ENCODE measurements around the gene MEST. TPM values are rescaled to one million over a fixed set of nuclear protein-coding genes. Genes with fewer than 3 reads are reported as not detected.
"Not testable (repeated sequence)": the region's sequence is repeated elsewhere in the genome, so short reads cannot be mapped to it uniquely, and the experiment has no call there.

The MEST gene
- total RNA-seq, 1 donor from 2014 or later, result 357 TPM

GRCh38 chr7:130523519-130524125 lies 31.7 kb downstream of the MEST start:
- not testable (repeated sequence) for DNase-seq

DNA sequence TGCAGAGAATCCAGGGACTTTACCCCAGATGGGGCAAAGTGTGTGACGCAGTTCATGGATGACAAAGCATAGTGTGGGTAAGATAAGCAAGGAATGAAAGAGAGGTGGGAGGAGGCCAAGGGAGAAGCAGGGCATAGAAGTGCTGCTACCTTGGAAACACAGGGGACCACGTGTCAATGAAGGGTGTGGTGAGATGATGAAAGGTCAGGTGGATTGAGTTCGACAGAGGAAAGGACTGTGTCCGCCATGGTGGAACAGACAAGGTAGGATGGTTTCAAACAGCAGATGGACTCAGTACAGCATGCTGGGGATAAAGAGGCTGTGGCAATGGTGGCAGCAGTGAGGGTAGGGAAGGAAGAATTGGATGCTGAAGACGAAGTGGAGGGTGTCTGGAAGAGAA lies 32.7 kb downstream of the MEST start:
- DNase-seq, result no peak

DNA sequence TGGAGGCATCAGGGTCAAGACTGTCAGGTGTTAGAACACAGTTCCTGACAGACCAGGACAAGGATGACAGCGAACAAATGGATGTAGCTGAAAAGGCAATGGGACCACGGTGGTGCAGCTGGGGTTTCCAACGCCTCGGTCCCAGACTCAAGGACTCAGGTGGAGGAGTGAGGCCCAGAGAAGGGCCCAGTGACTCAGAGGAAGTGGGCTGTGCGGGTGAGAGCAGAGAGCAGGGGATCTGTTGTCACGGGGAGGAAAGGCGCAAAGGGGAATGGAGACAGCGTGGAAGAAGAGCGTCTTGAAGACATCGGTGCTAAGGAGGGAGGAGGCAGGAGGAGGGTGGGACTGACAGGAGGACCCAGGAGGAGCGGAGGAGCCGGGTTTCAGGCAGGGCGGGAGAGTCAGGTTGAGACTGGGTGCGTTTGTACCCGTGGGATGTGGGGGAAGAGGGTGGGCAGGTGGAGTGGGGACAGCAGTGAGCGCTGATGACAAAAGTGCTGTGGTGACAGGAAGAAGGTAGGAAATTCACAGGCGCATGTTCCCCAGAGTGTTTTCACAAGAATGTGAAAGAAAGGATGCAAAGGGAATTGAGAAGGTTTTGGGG lies 36.0 kb downstream of the MEST start:
- not testable (repeated sequence) for DNase-seq

- DNase-seq, result no peak
These were observed 37.5 kb downstream of the MEST start for GRCh38 chr7:130529417-130529816.

GRCh38 chr7:130537894-130538293 lies 46.0 kb downstream of the MEST start:
- DNase-seq, result not testable (repeated sequence)

- DNase-seq, result not testable (repeated sequence)
These were observed 49.4 kb downstream of the MEST start for GRCh38 chr7:130541287-130541686.

- DNase-seq, result not testable (repeated sequence)
These were observed 50.4 kb downstream of the MEST start for GRCh38 chr7:130542297-130542696.

- no peak for DNase-seq
These were observed 51.7 kb downstream of the MEST start for GRCh38 chr7:130543487-130544010.

- DNase-seq, result no peak
These were observed 52.5 kb downstream of the MEST start for GRCh38 chr7:130544356-130544755.

DNA sequence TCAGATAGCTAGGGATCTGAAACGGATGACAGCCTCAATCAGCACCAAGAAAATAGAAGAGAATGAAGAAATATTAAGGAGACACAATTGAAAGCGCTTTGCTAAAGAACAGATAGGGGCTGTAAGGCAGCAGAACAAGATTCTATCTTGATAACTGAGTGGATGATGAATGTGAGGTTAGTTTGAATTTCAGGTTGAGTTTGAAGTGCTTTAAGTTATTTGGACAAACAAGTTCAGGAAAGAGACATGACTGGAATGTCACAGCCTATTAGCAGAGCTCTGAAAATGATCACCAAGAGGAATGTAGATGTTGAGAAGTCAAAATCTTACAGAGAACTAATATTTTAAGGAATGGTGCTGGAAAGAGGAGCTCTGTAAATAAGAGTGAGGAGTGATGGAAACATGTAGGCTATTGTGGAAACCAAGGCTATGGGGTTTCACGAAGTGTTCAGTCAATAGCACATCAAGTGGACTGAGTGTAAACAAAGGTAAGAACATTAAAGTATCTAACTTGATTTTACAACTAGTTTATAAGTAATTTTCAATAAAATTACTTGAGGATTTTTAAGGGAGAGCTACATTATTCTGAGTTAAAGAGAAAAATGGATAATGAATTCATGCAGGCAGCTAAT lies 61.6 kb downstream of the MEST start:
- no peak for DNase-seq

- DNase-seq, result no peak
These were observed 62.6 kb downstream of the MEST start for GRCh38 chr7:130554481-130554880.

Small RNA genes lying within 50 kb of the gene (small RNA-seq; reads per million reads assigned to genes)
- gene MIR335 (ENCODE audit: low replicate concordance) (not detected), gene RF02148 (ENCODE audit: low replicate concordance) (not detected), gene RF02149 (ENCODE audit: low replicate concordance) (not detected), gene RF02150 (ENCODE audit: low replicate concordance) (not detected)

Other genes with a start within 250 kb of the MEST start
- gene CPA2, start 225.2 kb upstream of the MEST start, total RNA-seq, result not detected
- 63.8 TPM for gene CPA4, start 198.9 kb upstream of the MEST start, total RNA-seq
- gene CPA5, start 147.3 kb upstream of the MEST start, total RNA-seq, result 1.5 TPM
- gene CPA1, start 111.6 kb upstream of the MEST start, total RNA-seq, result 0.79 TPM
- gene CEP41, start 51.1 kb upstream of the MEST start, total RNA-seq, result 5.4 TPM
- gene COPG2, start 176.7 kb downstream of the MEST start, total RNA-seq, result 31.8 TPM
- not detected for gene TSGA13, start 194.5 kb downstream of the MEST start, total RNA-seq
- 0.89 TPM for gene KLF14, start 242.1 kb downstream of the MEST start, total RNA-seq

Measured in skin of body (tissue), 3 donors.